Spleen (tissue), 11 donors: Measurements from ENCODE around the gene NPHS1. TPM values are rescaled to one million over a fixed set of nuclear protein-coding genes. Genes with fewer than 3 reads are reported as not detected.

Experiments used
- DNase-seq: peaks from one replicate; pipeline ENCODE4 v3.0.0-alpha.2; 2020
- H3K27ac ChIP-seq, 8 donors: fragments of 200-600 bp; sonication (generic) in 7 of 8; 1 replicate in 4 of 8; 2 replicates in 4 of 8; pipeline versions ENCODE4 v1.5.0 to v1.8.0; 2016 to 2021; ENCODE audit warnings: inconsistent platforms in 4 of 8, mild to moderate bottlenecking in 4 of 8, moderate library complexity in 1 of 8
- H3K27me3 ChIP-seq, 7 donors: fragments of 200-600 bp; sonication (generic) in 6 of 7; replicated peaks in 1 of 7; 1 replicate in 4 of 7; 2 replicates in 3 of 7; pipeline versions ENCODE4 v1.5.0 to v1.8.0; 2016 to 2021; ENCODE audit warnings: inconsistent platforms in 3 of 7, mild to moderate bottlenecking in 1 of 7
- H3K36me3 ChIP-seq, 6 donors: fragments of 200-600 bp; sonication (generic) in 5 of 6; 1 replicate in 4 of 6; 2 replicates in 2 of 6; pipeline versions ENCODE4 v1.5.0 to v1.8.0; 2016 to 2021; ENCODE audit warnings: inconsistent platforms in 2 of 6
- H3K4me1 ChIP-seq, 6 donors: fragments of 200-600 bp; sonication (generic) in 5 of 6; 1 replicate in 3 of 6; 2 replicates in 3 of 6; pipeline versions ENCODE4 v1.5.0 to v1.8.0; 2016 to 2021; ENCODE audit warnings: inconsistent platforms in 3 of 6
- H3K4me3 ChIP-seq, 8 donors: fragments of 200-600 bp; sonication (generic) in 7 of 8; 1 replicate in 4 of 8; 2 replicates in 4 of 8; pipeline versions ENCODE4 v1.5.0 to v1.8.0; 2016 to 2021; ENCODE audit warnings: inconsistent platforms in 4 of 8, mild to moderate bottlenecking in 4 of 8, moderate library complexity in 2 of 8
- H3K9me3 ChIP-seq, 8 donors: fragments of 200-600 bp; sonication (generic) in 7 of 8; 1 replicate in 4 of 8; 2 replicates in 4 of 8; pipeline versions ENCODE4 v1.5.0 to v1.8.0; 2016 to 2021; ENCODE audit warnings: inconsistent platforms in 4 of 8
- POLR2A ChIP-seq, 3 donors: fragments of 450-650 bp; IDR thresholded peaks; one replicate each; pipeline ENCODE4 v1.5.1; 2017; ENCODE audit warnings: antibody characterized with exemption in 3 of 3, mild to moderate bottlenecking in 1 of 3
- POLR2AphosphoS5 ChIP-seq, 3 donors: sonication (generic); formaldehyde crosslinking; IDR thresholded peaks; one replicate each; pipeline ENCODE4 v1.5.1; 2017; ENCODE audit warnings: antibody characterized with exemption in 3 of 3
- WGBS, 5 donors: extraction: QIAGEN DNeasy Blood & Tissue Kit in 3 of 5; methylation state at CpG; one replicate each; pipeline versions ENCODE4 v1.1.5 to v1.1.7; 2013 to 2018; 5-methylcytosine and 5-hydroxymethylcytosine counted together
- intact Hi-C: fragments of 100-400 bp; cut with DNase I; formaldehyde crosslinking; loops from one replicate; pipeline ENCODE4 v1.15.0; 2023; ENCODE audit warnings: low total_unique reads
- polyA plus RNA-seq, 3 donors: library from polyadenylated mRNA; stranded (reverse); fragments of 200-250 nt; gene quantifications; one replicate each; pipeline ENCODE4 v1.2.1, GENCODE V29; 2013
- total RNA-seq, 7 donors: library from RNA; depleted of rRNA in 3 of 7; stranded (reverse); fragments of >200 nt in 3 of 7; fragmentation: NEBNext Ultra II Directional in 4 of 7; extraction: Animal tissue kit (Norgen Biotek cat#: 25700) in 4 of 7; gene quantifications; one replicate each; pipeline versions ENCODE4 v1.1.0 to v1.2.1, GENCODE V29; 2016 to 2021
- TF ChIP-seq, protein P1 (sequence below), 11 experiments: fragments of 200-600 bp in 7 of 11; fragments of 450-650 bp in 4 of 11; sonication (generic) in 4 of 11; IDR thresholded peaks in 8 of 11; conservative IDR thresholded peaks in 3 of 11; 1 replicate in 7 of 11; 2 replicates in 4 of 11; pipeline versions ENCODE4 v1.4.0 to v1.8.0; 2016 to 2021; ENCODE audit warnings: antibody characterized with exemption in 11 of 11, inconsistent platforms in 4 of 11, mild to moderate bottlenecking in 1 of 11
- donor health status: healthy with polysubstance abuse.
- donor health status: DM: no; HTN: no; CAD: no; lungs with moderate emphysema.
- donor health status: DM: no; HTN: no; CAD: no.
- donor health status: Bipolar disorder and iron deficiency.
- donor health status: healthy.
- donor health status: DM: no; HTN: no; CAD: no.
- donor health status: DM: yes; HTN: yes; CAD: no.

NPHS1 gene
- total and polyA plus RNA-seq, 10 donors, result 0.10 to 0.60 (median 0.20) TPM; not detected in 5

DNA sequence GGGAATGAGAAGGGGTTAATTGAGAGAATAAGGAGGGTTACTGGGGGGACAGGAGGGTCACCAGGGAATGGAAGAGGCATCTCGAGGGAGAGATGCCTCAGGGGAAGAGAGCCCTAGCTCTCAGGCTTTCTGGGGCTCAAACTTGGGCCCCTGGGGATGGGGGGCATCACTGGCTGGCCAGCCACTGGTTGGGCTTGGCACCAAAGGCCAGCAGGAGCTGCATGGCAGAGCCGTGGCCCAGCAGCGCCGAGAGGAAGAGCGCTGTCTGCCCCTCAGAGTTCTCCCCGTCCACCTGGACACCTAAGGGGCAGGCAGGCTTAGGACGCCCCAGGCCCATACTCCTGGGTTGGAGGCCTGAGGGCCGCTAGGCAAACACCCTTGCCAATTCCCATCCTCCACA is 59.4 kb downstream of the NPHS1 start:
- intact Hi-C loops, result no loop called here
- Histone ChIP-seq H3K27me3 (peaks cover 0 to 55% (median 8%) of the 10 kb centered on the region in 7 donors), H3K4me1 (peaks cover 0 to 10% (median 0%) of the 10 kb centered on the region in 6 donors), H3K9me3 (no peaks in the 10 kb centered on the region), H3K36me3 (no peaks in the 10 kb centered on the region), H3K27ac (no peak overlapping the region), H3K4me3 (no peak overlapping the region)
- TF ChIP-seq, protein P1, sequence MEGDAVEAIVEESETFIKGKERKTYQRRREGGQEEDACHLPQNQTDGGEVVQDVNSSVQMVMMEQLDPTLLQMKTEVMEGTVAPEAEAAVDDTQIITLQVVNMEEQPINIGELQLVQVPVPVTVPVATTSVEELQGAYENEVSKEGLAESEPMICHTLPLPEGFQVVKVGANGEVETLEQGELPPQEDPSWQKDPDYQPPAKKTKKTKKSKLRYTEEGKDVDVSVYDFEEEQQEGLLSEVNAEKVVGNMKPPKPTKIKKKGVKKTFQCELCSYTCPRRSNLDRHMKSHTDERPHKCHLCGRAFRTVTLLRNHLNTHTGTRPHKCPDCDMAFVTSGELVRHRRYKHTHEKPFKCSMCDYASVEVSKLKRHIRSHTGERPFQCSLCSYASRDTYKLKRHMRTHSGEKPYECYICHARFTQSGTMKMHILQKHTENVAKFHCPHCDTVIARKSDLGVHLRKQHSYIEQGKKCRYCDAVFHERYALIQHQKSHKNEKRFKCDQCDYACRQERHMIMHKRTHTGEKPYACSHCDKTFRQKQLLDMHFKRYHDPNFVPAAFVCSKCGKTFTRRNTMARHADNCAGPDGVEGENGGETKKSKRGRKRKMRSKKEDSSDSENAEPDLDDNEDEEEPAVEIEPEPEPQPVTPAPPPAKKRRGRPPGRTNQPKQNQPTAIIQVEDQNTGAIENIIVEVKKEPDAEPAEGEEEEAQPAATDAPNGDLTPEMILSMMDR (IDR thresholded peaks at IDR 0.05 in 8 of 11, conservative IDR thresholded peaks at IDR 0.05 in 3 of 11), result no peak
- TF ChIP-seq POLR2AphosphoS5 (IDR thresholded peaks at IDR 0.05) (no peak), POLR2A (IDR thresholded peaks at IDR 0.05) (no peak)
- no peak for DNase-seq
- 58 to 86% (median 79%) methylated on average over 2 to 8 of the region's 8 CpGs for WGBS, 5 donors

DNA sequence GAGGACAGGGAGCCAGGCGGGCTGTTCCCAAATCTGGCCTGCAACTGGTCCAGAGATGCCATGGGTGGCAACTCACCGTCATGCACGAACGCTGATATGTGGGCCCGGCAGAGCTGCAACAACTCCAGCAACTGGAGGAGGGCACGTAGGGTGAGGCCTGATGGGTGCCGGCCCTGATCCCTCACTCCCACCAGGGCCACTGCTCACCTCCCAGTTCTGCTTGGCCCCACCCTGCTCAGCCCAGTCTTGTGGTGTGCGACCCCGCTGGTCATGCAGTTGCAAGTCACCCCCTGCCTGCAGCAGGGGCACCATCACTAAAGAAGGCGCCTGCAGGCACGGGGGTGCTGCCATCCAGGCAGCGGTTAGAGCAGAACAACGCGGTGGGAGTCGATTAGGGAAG is 60.0 kb downstream of the NPHS1 start:
- TF ChIP-seq, protein P1 (IDR thresholded peaks at IDR 0.05 in 8 of 11, conservative IDR thresholded peaks at IDR 0.05 in 3 of 11), result no peak
- TF ChIP-seq POLR2A (IDR thresholded peaks at IDR 0.05) (no peak), POLR2AphosphoS5 (IDR thresholded peaks at IDR 0.05) (no peak)
- intact Hi-C loops, result no loop called here
- H3K27ac ChIP-seq, result no peak overlapping the region
- H3K4me3 ChIP-seq, result no peak overlapping the region
- DNase-seq, result no peak
- H3K4me1 ChIP-seq, result peaks cover 0 to 4% (median 0%) of the 10 kb centered on the region in 6 donors
- WGBS, 5 donors, result 84 to 92% (median 86%) methylated on average over 12 to 15 of the region's 15 CpGs
- no peaks in the 10 kb centered on the region for H3K9me3 ChIP-seq
- peaks cover 0 to 5% (median 0%) of the 10 kb centered on the region in 6 donors for H3K36me3 ChIP-seq
- H3K27me3 ChIP-seq, result peaks cover 0 to 49% (median 4%) of the 10 kb centered on the region in 7 donors

DNA sequence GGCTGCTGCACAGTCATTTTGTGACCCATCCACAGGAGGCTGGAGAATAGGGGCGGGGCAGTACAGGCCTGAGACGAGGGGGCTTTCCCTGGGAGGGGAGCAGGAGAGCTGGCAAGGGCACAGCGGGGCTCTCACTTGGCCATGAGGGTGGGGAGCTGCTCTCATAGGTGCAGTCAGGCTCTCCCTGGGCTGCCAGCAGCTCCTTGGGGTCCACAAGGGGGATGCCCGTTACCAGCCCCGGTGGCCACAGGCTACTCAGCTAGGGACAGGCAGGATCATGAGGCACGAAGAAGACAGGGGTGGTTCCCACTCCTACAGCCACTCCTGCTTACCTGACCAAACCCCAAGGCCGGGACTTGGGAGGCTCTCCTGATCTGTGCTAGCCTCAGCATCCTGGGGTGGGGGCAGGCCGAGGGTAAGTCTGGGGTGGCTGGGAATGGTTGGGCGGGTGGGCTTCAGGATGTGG is 60.5 kb downstream of the NPHS1 start:
- Histone ChIP-seq H3K4me1 (no peaks in the 10 kb centered on the region), H3K4me3 (no peak overlapping the region), H3K27ac (no peak overlapping the region), H3K9me3 (no peaks in the 10 kb centered on the region), H3K27me3 (peaks cover 0 to 44% (median 4%) of the 10 kb centered on the region in 7 donors), H3K36me3 (peaks cover 0 to 9% (median 0%) of the 10 kb centered on the region in 6 donors)
- 77 to 91% (median 87%) methylated on average over 3 to 9 of the region's 9 CpGs for WGBS, 5 donors
- intact Hi-C loops, result no loop called here
- TF ChIP-seq, protein P1 (IDR thresholded peaks at IDR 0.05 in 8 of 11, conservative IDR thresholded peaks at IDR 0.05 in 3 of 11), result no peak
- TF ChIP-seq POLR2A (IDR thresholded peaks at IDR 0.05), result no peak
- TF ChIP-seq POLR2AphosphoS5 (IDR thresholded peaks at IDR 0.05), result no peak
- DNase-seq, result no peak

DNA sequence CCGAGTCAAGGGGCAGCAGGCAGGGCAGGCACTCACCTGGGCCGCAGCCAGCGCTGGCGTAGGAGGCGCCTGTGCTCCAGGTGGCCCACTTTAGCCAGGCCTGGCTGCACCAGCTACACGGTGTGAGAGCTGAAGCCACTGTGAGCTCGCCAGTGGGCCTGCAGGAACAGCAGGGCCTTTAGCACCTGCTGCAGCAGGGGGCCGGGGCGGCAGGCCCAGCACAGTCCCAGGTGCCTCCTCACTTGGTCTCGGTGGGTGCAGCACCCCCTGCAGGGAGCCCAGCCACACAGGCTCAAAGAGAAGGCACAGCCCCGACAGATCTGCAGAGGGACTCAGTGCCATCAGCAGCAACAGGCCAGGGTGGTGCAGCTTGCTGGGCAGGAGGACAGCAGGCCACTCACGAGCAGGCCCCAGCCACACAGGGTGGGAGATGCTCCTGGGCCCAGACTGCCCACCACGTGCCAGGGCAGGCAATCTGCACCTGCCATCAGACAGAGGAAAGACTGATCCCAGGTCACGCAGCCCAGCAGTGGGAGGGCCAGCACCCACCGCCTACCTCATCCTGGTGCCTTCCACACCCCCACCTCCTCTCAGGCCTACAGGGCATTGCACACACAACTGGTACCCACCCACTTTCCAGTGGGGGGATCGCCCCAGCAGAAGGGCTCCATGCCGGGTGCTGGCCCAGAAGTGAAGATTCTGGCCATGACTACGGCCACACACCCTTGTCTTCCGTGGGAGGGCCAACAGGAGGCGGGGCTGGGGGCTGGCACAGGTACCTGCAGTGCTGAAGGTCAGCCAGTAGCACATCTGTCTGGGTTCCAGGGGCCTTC is 61.1 kb downstream of the NPHS1 start:
- H3K36me3 ChIP-seq, result peaks cover 0 to 16% (median 0%) of the 10 kb centered on the region in 6 donors
- WGBS, 5 donors, result 52 to 81% (median 72%) methylated on average over 5 to 20 of the region's 20 CpGs
- peaks cover 0 to 38% (median 0%) of the 10 kb centered on the region in 7 donors for H3K27me3 ChIP-seq
- no peak overlapping the region for H3K4me3 ChIP-seq
- no peak for DNase-seq
- intact Hi-C loops, result no loop called here
- H3K9me3 ChIP-seq, result no peaks in the 10 kb centered on the region
- H3K4me1 ChIP-seq, result no peaks in the 10 kb centered on the region
- TF ChIP-seq POLR2A (IDR thresholded peaks at IDR 0.05) (no peak), POLR2AphosphoS5 (IDR thresholded peaks at IDR 0.05) (peak in 1 of 3 donors; percentile 20)
- no peak overlapping the region for H3K27ac ChIP-seq
